ENCODE measurements around the gene MTSS2. TPM values are rescaled to one million over a fixed set of nuclear protein-coding genes. Genes with fewer than 3 reads are reported as not detected.
"Not testable (repeated sequence)": the region's sequence is repeated elsewhere in the genome, so short reads cannot be mapped to it uniquely, and the experiment has no call there.

The MTSS2 gene
- total and polyA plus RNA-seq, 2 of the 4 experiments (the other 2 are of a cell fraction), result 9.1 to 86.2 TPM

DNA sequence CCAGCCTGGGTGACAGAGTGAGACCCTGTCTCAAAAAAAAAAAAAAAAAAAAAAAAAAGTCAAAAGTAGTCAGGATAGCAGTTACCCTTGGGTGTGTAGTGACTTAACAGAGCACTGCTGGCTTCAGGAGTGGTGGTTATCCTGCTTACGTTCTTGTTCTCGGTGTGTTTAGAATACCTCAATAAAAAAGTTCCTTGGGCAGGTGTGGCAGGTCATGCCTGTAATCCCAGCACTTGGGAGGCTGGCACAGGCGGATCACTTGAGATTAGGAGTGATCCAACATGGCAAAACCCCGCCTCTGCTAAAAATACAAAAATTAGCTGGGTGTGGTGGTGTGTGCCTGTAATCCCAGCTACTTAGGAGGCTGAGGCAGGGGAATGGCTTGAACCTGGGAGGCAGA, 14.9 kb downstream of the MTSS2 start:
- H2AK5ac ChIP-seq (ENCODE audit: low read depth, low read length); H2BK5ac ChIP-seq (ENCODE audit: low read depth, low read length, poor library complexity, severe bottlenecking); H2BK15ac ChIP-seq (ENCODE audit: low read depth, low read length); H4K91ac ChIP-seq (ENCODE audit: insufficient read depth, low read depth, low read length); in situ Hi-C loops (cut with MboI; ENCODE audit: low sequenced_read_pairs); intact Hi-C loops (cut with micrococcal nuclease); POLR2A ChIA-PET (ENCODE audit: unreplicated experiment); H3K4me2 ChIP-seq (ENCODE audit: low read depth, low read length); ATAC-seq (ENCODE audit: low read depth); CTCF ChIA-PET; H3K4me1 ChIP-seq (ENCODE audit: control insufficient read depth, insufficient read depth, low read length); H4K5ac ChIP-seq (ENCODE audit: low read depth, low read length); H3K9me3 ChIP-seq (ENCODE audit: control insufficient read depth, insufficient read depth, low read length); H3K56ac ChIP-seq (ENCODE audit: extremely low read depth, insufficient read depth, low read length); H3K4ac ChIP-seq (ENCODE audit: low read depth, low read length); H2BK20ac ChIP-seq (ENCODE audit: low read depth, low read length); H2AK9ac ChIP-seq (replicated peaks; ENCODE audit: low read depth, low read length, poor library complexity); H3K27ac ChIP-seq (ENCODE audit: insufficient read depth, low read length); H3K23ac ChIP-seq (ENCODE audit: low read depth, low read length); H4K8ac ChIP-seq (ENCODE audit: low read depth in 2 of 2, low read length in 2 of 2); H3K18ac ChIP-seq (ENCODE audit: low read depth, low read length); H3K4me3 ChIP-seq (ENCODE audit: insufficient read depth, low read depth, low read length); H3K9me1 ChIP-seq (ENCODE audit: insufficient read depth, low read length); H2AFZ ChIP-seq (replicated peaks; ENCODE audit: low read length, poor library complexity); DNase-seq; H3K14ac ChIP-seq (replicated peaks; ENCODE audit: low read depth, low read length); BruUV-seq (replicated peaks); H3K9ac ChIP-seq (ENCODE audit: low read depth, low read length); H2BK120ac ChIP-seq (ENCODE audit: low read depth, low read length); H3K27me3 ChIP-seq (ENCODE audit: control insufficient read depth, insufficient read depth, low read length): not testable (repeated sequence)
- Histone ChIP-seq H3K36me3 (ENCODE audit: control insufficient read depth, insufficient read depth, low read length) (peaks cover 65% of the 10 kb centered on the region), H4K20me1 (ENCODE audit: insufficient read depth, low read length) (peaks cover 38% of the 10 kb centered on the region), H3K79me1 (ENCODE audit: low read depth in 1 of 2, low read length in 2 of 2) (peaks cover 20 to 54% of the 10 kb centered on the region in 2 experiments; a peak in 3 of 4 replicates)
- no CpG with 5 or more reads among the region's 4 CpGs for WGBS, 2 experiments (ENCODE audit: extremely low coverage in 2 of 2, insufficient read length in 1 of 2)
- dilution Hi-C loops (cut with HindIII; ENCODE audit: low sequenced_read_pairs, unreplicated experiment), result loop anchor here (10.0 kb wide), 1 partner anchor 94 kb away; no protein-coding TSS in a partner anchor

Measured in IMR-90 (cell line).